GM12878 (cell line): ENCODE measurements around the gene ENPP1.

Source experiments
- CHD4 ChIP-seq: fragments of 200-600 bp; sonication (generic); IDR thresholded peaks from 2 replicates; pipeline ENCODE4 v1.6.1; 2016; ENCODE audit warnings: mild to moderate bottlenecking
- KDM1A ChIP-seq: fragments of 200-600 bp; sonication (generic); IDR thresholded peaks from 2 replicates; pipeline ENCODE4 v1.6.1; 2016; ENCODE audit warnings: borderline replicate concordance
- NFIC ChIP-seq: IDR thresholded peaks from 2 replicates; pipeline ENCODE4 v1.6.1; 2012; ENCODE audit warnings: low read depth, mild to moderate bottlenecking, inconsistent platforms, low read length, moderate library complexity
- POLR2A ChIP-seq: IDR thresholded peaks from 2 replicates; pipeline ENCODE4 v1.6.1; 2011; ENCODE audit warnings: low read depth, mild to moderate bottlenecking, low read length
- RCOR1 ChIP-seq: conservative IDR thresholded peaks from 2 replicates; pipeline ENCODE4 v1.6.1; 2012; ENCODE audit warnings: low read depth, low read length, improper control_type of control experiment
- TAF1 ChIP-seq: IDR thresholded peaks from 2 replicates; pipeline ENCODE4 v1.6.1; 2011; ENCODE audit warnings: mild to moderate bottlenecking, low read depth, low read length, borderline replicate concordance
- ZSCAN29 ChIP-seq: fragments of 450-650 bp; IDR thresholded peaks from 2 replicates; pipeline ENCODE4 v1.6.1; 2017; ENCODE audit warnings: mild to moderate bottlenecking, moderate library complexity
- TF ChIP-seq, protein P1 (sequence below), 3 experiments: IDR thresholded peaks in 2 of 3; conservative IDR thresholded peaks in 1 of 3; 2 replicates each; pipeline ENCODE4 v1.5.1; 2011; ENCODE audit warnings: low read depth in 3 of 3, low read length in 3 of 3, mild to moderate bottlenecking in 3 of 3, control low read depth in 2 of 3, moderate library complexity in 2 of 3, inconsistent platforms in 1 of 3, mixed read lengths in 1 of 3; ENCODE audit not compliant: control insufficient read depth in 2 of 3, insufficient read depth in 1 of 3; ENCODE audit errors: extremely low read depth in 1 of 3
- TF ChIP-seq, protein P2 (sequence below): fragments of 450-650 bp; IDR thresholded peaks from 2 replicates; pipeline ENCODE4 v1.6.1; 2016; ENCODE audit warnings: mild to moderate bottlenecking
- TF ChIP-seq, protein P3 (sequence below): IDR thresholded peaks from 2 replicates; pipeline ENCODE4 v1.6.1; 2012; ENCODE audit warnings: low read depth, low read length, improper control_type of control experiment
- TF ChIP-seq, protein P4 (sequence below): fragments of 450-650 bp; IDR thresholded peaks from 2 replicates; pipeline ENCODE4 v1.6.1; 2018; ENCODE audit warnings: borderline replicate concordance, mild to moderate bottlenecking; ENCODE audit not compliant: partially characterized antibody

DNA sequence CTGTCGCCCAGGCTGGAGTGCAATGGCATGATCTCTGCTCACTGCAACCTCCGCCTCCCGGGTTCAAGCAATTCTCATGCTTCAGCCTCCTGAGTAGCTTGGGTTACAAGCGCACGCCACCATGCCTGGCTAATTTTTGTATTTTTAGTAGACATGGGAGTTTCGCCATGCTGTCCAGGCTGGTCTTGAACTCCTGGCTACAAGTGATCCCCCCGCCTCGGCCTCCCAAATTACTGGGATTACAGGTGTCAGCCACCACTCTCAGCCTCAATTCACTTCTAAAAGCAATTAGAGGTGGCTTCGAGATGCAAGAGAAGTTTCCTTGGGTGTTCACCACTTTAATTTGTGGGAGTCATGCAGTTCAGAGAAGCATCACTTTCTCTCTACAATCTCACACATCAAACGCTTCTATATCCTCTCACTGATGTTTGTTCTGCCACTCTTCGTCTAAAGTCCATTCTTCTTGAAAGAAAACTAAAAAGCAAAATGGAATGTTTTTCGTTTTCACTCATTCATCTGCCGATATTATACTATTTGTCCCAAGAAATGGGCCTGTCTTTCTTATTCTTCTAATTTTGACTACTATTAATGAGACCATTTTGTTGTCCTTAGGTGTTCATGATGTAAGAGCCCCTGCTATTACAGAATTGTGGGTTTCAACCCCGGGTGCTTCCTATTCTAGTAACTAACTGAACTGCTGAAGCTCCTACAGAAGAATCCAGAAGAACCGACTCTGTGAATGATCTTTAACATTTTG, 38.3 kb upstream of the ENPP1 start:
- TF ChIP-seq CHD4, result no peak
- TF ChIP-seq RCOR1, result no peak
- TF ChIP-seq, protein P1, sequence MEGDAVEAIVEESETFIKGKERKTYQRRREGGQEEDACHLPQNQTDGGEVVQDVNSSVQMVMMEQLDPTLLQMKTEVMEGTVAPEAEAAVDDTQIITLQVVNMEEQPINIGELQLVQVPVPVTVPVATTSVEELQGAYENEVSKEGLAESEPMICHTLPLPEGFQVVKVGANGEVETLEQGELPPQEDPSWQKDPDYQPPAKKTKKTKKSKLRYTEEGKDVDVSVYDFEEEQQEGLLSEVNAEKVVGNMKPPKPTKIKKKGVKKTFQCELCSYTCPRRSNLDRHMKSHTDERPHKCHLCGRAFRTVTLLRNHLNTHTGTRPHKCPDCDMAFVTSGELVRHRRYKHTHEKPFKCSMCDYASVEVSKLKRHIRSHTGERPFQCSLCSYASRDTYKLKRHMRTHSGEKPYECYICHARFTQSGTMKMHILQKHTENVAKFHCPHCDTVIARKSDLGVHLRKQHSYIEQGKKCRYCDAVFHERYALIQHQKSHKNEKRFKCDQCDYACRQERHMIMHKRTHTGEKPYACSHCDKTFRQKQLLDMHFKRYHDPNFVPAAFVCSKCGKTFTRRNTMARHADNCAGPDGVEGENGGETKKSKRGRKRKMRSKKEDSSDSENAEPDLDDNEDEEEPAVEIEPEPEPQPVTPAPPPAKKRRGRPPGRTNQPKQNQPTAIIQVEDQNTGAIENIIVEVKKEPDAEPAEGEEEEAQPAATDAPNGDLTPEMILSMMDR (IDR thresholded peaks at IDR 0.05 in 2 of 3, conservative IDR thresholded peaks at IDR 0.05 in 1 of 3; ENCODE audit: control insufficient read depth in 2 of 3, extremely low read depth in 1 of 3, insufficient read depth in 1 of 3, low read depth in 3 of 3, low read length in 3 of 3), result no peak
- TF ChIP-seq TAF1, result no peak
- TF ChIP-seq, protein P2, sequence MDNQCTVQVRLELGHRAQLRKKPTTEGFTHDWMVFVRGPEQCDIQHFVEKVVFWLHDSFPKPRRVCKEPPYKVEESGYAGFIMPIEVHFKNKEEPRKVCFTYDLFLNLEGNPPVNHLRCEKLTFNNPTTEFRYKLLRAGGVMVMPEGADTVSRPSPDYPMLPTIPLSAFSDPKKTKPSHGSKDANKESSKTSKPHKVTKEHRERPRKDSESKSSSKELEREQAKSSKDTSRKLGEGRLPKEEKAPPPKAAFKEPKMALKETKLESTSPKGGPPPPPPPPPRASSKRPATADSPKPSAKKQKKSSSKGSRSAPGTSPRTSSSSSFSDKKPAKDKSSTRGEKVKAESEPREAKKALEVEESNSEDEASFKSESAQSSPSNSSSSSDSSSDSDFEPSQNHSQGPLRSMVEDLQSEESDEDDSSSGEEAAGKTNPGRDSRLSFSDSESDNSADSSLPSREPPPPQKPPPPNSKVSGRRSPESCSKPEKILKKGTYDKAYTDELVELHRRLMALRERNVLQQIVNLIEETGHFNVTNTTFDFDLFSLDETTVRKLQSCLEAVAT, result no peak
- TF ChIP-seq, protein P3, sequence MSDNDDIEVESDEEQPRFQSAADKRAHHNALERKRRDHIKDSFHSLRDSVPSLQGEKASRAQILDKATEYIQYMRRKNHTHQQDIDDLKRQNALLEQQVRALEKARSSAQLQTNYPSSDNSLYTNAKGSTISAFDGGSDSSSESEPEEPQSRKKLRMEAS, result no peak
- TF ChIP-seq, protein P4, sequence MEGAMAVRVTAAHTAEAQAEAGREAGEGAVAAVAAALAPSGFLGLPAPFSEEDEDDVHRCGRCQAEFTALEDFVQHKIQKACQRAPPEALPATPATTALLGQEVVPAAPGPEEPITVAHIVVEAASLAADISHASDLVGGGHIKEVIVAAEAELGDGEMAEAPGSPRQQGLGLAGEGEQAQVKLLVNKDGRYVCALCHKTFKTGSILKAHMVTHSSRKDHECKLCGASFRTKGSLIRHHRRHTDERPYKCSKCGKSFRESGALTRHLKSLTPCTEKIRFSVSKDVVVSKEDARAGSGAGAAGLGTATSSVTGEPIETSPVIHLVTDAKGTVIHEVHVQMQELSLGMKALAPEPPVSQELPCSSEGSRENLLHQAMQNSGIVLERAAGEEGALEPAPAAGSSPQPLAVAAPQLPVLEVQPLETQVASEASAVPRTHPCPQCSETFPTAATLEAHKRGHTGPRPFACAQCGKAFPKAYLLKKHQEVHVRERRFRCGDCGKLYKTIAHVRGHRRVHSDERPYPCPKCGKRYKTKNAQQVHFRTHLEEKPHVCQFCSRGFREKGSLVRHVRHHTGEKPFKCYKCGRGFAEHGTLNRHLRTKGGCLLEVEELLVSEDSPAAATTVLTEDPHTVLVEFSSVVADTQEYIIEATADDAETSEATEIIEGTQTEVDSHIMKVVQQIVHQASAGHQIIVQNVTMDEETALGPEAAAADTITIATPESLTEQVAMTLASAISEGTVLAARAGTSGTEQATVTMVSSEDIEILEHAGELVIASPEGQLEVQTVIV, result no peak
- no peak for TF ChIP-seq ZSCAN29
- no peak for TF ChIP-seq NFIC
- TF ChIP-seq KDM1A, result no peak
- no peak for TF ChIP-seq POLR2A
